Head of caudate nucleus (tissue), 42 donors: ENCODE measurements around the gene ARHGAP35.
A peak's percentile ranks its signal among the peaks of the same experiment; 100 is the strongest.

Source experiments
- DNase-seq, 42 donors: peaks; one replicate each; pipeline versions ENCODE4 v3.0.0 to v3.0.0-alpha.2; 2020 to 2021; ENCODE audit warnings: mixed read lengths in 7 of 42
- intact Hi-C: fragments of 100-400 bp; cut with DNase I; formaldehyde crosslinking; loops from one replicate; pipeline ENCODE4 v1.15.0; 2022

ARHGAP35 gene

DNA sequence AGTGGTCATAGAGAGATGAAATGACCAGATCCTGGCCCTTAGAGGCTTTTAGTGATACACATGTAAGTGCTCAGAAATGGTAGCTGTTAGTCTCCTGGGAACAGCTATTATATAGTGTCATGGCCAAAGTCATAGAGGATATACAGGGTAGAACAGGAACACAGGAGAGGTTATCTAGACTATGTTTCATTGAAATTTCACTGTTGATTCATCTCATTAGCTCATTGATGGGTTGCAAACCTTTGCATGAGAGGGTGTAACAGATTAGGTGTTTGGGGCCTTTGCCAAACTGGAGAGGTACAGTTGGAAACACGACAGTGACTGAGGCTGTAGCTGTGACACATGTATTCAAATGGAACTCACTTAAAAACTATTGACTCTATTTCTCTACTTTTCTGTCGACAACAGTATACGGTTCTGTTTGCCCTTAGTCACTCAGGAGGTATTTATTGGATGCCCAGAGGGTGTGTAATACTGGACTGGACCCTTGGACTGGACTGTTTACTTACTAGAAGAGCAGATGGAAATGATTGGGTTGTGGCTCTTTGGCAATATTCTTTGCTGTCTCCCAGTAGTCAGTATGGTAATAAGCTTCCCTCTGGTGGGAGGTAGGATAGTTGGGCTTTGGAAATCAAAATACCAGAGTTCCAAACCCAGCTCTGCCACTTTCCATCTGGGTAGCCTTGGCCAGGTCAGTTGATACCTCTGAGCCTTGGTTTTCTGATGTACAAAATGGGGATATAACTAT lies 29.8 kb downstream of the ARHGAP35 start:
- DNase-seq = peak in 1 of 42 donors; percentile 20
- intact Hi-C loops = no loop called here

GRCh38 chr19:46892252-46893179 lies 31.7 kb downstream of the ARHGAP35 start:
- intact Hi-C loops = no loop called here
- no peak for DNase-seq

DNA sequence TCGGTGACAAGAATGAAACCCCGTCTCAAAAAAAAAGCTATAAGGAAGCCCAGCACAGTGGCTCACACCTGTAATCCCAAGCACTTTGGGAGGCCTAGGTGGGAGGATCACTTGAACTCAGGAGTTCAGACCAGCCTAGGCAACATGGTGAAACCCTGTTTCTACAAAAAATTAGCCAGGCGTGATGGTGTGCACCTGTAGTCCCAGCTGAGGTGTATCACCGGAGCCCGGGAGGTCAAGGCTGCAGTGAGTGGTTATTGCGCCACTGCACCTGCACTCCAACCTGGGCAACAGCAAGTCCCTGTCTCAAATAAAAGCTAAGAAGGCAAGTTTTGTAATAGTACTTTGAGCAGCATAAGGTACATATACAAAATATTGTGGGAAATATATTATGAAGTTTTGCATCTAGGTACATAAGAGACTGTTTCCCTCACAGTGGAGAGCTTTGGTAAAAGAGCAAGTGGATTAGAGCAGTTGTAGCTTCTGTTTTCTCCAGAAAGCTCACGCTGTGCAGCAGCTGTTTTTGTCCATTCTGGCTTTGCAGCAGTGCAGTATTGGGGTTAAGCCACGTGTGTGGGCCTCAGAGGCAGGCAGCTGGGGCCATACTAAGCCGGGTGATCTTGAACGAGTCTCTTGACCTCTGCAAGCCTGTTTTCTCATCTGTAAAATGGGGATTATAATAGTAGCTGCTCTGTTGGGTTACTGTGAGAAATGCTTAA lies 35.4 kb downstream of the ARHGAP35 start:
- no peak for DNase-seq
- intact Hi-C loops = no loop called here

DNA sequence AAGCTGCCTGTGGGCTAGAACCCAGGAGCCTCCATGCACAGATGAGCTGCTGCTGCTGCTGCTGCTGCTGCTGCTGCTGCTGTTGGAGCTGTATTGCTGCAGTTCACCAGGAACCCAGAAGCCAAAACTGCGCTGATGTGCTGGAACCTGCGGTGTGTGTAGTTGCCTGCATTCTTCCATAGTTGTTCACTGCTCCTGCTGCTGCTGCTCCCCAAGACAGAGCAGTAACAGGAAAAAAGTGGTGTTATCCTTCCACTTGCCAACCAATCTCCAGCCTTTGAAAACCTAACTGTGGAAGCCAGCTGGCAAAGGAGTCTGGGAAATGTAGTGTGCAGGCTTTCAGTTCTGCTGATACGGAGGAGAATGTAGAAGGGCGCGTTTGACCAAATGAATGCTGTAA lies 37.9 kb downstream of the ARHGAP35 start:
- peak in 26 of 42 donors; percentile 17 to 80 (median 40) for DNase-seq
- intact Hi-C loops = no loop called here

GRCh38 chr19:46900341-46900740 lies 39.5 kb downstream of the ARHGAP35 start:
- intact Hi-C loops = no loop called here
- DNase-seq = no peak

DNA sequence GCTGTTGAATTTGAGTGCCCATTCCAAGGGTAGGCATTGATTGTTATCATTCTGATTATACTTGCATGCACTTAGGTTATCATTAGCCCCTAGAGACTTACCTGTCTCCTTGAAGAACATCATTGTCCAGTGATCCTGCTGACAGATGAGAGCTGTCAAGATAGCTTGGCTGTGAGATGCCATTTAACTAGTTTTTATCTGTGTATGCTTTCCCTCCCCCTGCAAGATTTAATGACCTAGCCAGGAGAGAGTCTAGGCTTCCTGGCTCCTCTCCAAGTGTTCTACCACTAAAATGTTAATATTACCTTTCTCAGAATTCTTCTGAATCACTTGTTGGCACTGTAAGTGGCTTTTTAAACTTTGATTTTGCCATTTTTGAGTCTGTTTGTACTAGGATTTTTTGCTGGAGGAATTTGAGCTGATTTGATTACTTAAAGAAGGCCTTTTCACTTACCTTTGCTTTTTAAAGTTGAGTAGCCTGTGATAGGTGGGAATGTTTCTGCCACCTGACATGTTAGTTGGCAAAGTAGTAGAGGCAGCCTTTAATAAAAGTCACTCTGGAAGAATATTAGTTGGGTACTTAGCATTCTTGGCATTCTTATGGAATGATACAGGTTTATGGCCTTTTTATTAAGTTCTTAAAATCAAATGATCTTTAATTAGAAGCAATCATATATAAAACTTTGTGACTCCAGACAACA lies 41.1 kb downstream of the ARHGAP35 start:
- no peak for DNase-seq
- intact Hi-C loops = no loop called here

GRCh38 chr19:46902402-46902766 lies 41.6 kb downstream of the ARHGAP35 start:
- intact Hi-C loops = no loop called here
- no peak for DNase-seq

- intact Hi-C loops = no loop called here
- DNase-seq = no peak
Measured at GRCh38 chr19:46903458-46903857, 42.7 kb downstream of the ARHGAP35 start.

DNA sequence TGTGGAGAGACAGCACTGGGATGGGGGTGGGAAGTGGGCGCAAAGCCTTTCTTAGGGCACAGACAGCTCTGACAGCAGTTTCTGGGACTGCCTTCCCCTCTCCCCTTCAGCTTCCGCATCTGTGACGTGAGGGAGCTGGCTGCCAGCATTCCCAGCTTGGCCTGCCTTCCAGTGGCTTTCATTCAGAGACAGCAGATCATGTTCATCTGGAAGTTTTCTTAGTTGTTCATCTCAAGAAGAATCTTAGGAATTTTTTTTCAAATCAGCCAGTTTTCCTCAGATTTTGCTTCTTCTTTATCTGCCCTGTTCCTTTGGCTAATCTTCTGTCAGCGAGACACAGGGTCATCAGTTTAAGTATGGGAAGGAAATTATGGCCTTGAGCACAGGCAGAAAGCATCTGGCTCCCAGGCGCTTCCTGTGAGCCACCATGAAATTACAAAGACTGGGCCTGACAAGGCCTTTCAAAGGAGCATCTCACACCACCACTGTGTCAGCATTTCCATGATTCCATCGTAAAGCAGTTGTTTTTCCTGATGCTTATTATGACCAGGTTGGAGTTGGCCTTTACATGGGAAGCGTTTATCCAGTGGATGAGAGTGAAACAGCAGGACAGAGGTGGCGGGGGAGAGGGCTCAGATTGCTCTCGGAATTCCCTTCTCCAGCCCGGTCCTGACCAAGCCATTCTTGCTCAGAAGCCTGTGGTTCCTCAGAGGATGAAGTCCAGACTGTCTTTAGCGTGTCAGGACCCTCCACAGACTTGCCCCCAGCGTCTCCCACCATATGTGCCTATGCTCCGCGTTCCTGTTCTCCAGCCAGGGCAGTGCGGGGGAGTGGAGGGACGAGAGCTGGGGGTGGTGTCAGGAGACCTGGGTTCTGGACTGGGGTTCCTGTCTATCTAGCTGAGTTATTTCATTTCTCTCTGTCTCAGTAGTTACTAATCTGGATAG lies 43.6 kb downstream of the ARHGAP35 start:
- peak in 11 of 42 donors; percentile 10 to 61 (median 27) for DNase-seq
- intact Hi-C loops = no loop called here

DNA sequence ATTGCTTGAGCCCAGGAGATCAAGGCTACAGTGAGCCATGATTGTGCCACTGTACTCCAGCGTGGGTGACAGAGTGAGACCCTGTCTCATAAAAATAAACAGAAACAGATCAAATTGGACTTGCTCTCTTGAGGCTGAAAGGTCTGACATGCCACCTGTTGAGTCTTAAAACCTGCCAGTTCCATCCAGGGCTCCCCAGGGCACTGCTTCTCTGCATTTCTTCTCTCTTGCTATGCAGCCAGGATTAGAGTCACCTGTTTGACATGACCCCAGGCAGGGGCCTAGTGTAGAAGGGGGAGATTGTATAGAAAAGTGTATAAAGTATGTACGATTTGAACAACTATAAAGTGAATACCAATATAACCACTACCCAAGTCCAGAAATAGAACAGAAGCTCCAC lies 45.4 kb downstream of the ARHGAP35 start:
- intact Hi-C loops = no loop called here
- no peak for DNase-seq

DNA sequence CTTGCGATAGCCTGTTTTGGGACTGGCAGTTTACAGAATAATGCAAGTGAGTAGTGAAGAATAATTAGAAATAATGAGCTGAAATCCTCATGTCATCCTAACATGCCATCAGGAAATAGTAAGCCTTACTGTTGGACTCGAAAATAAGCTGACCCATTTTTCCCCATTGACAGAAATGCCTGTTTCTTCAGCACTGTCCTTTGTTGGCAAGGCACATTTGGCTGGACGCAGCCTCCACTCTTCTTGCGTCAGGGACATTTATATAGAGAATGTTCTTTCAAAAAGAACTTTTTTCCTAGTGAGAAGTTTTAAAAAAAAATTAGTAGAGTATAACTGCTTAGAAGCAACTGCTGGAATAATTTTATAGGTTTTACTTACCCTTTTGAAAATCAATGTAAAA lies 47.1 kb downstream of the ARHGAP35 start:
- DNase-seq = peak in 11 of 42 donors; percentile 10 to 74 (median 41)
- intact Hi-C loops = no loop called here

- DNase-seq = no peak
- intact Hi-C loops = no loop called here
Measured at GRCh38 chr19:46909356-46909755, 48.6 kb downstream of the ARHGAP35 start.
